NCI-H524 treated with DMSO at 0.1 percent for 48 hours (cell line): Measurements from ENCODE around the gene DDX60.
"Not testable (repeated sequence)": the region's sequence is repeated elsewhere in the genome, so short reads cannot be mapped to it uniquely, and the experiment has no call there.

Experiments
- DNase-seq: peaks from one replicate; lab custom pipeline; 2025; lab: John Stamatoyannopoulos, UW

The DDX60 gene

DNA sequence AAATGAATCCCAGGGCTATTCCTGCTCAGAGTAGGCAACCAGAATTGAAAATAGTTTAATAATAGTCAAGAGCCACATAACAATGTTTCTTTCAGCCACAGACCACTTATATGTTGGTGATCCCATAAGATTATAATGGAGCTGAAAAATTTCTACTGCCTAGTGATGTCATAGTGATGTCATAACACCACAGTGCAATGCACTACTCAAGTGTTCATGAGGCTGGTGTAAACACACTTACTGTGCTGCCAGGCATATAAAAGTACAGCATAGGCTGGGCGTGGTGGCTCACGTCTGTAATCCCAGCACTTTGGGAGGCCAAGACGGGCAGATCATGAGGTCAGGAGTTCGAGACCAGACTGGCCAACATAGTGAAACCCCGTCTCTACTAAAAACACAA is 15.1 kb downstream of the DDX60 start:
- not testable (repeated sequence) for DNase-seq

GRCh38 chr4:168293386-168293975 is 25.1 kb downstream of the DDX60 start:
- no peak for DNase-seq

GRCh38 chr4:168291242-168291641 is 27.3 kb downstream of the DDX60 start:
- no peak for DNase-seq

GRCh38 chr4:168285850-168286249 is 32.7 kb downstream of the DDX60 start:
- DNase-seq = not testable (repeated sequence)

DNA sequence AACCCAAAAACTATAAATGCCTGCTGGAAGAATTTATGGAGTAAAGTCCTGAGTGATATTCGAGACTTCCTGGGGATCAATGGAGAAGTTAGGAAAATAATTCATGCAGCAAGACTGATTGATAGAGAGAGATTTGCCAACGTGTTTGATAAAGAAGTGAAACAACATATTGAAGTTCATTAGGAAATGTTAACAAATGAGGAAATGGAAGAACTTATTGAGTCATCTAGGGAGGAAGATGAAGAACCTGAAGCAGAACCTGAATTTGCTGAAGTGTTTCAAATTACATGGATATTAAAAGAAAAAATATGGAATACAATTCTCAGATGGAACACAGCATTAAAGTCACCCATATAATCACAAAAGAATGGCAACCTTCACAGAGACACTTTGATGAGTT is 39.0 kb downstream of the DDX60 start:
- DNase-seq = no peak

DNA sequence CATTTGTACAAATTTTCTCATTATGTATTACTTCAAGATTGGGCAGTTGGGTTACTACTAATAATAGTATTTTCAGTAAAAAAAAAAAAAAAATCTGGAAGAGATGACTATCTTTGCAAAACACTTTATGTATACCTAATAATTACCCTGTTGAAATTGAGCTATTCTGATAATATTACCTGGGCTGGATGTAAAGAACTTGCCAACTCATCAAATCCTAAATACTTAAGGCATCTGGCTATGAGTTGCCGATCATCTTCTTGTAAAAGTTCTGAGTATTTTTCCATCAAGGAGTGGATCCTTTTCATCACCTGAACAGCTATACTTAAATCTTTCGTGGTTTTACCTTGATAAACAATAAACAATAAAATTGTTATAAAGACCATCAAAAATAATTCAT is 42.7 kb downstream of the DDX60 start:
- no peak for DNase-seq

DNA sequence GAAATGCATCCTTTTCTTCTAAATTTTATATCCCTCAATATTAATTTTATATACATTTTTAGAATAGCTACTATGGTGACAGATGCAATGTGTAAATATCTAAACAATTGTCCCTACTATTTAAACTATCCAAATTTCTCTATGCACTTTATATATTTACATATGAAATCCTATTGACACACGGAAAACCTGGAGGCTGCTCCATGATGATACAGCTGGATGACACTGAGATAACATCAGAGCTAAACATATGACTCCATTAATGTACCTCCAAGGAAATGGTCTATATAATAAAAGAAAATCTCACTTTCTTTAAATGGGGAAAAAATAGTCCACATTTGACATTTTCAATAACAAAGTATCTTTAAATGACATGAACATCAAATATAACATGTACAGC is 43.7 kb downstream of the DDX60 start:
- DNase-seq = no peak

GRCh38 chr4:168273838-168274237 is 44.7 kb downstream of the DDX60 start:
- DNase-seq = no peak

DNA sequence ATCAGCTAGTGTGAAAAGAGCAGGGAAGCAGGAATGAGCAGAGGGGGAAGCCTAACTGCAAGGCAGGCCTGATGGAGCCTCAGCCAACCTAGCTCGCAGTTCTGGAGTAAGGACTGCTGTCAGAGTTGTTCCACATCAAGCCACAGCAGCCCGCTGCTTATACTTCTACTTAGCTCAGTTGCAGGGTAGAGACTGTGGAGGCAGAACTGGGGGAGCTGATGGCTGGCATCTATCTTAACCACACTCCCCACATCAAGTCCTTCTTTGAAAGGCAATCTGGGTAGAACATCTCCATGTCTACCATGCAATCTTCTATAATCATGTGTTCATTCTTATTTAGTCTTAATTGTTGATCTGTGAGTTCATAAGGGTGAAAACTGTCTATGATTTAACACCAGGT is 46.1 kb downstream of the DDX60 start:
- no peak for DNase-seq

DNA sequence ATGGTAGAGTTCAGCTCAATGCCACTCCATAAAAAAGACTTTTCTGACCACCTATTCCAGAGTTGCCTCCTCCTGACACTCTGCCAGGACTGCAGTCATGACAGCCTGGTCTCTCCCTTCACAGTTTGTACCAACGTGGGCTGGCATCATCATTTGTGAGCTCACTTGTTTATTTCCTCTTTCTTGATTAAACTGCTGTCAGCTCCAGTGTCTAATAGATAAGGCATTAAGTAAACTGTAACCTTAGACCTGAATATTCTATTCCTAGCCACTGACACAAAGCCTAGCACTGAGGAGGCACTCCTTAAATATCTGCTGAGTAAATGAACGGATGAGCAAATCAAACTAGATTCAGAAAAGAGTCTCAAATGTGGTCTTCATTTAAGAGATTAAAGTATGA is 48.7 kb downstream of the DDX60 start:
- DNase-seq = no peak

DNA sequence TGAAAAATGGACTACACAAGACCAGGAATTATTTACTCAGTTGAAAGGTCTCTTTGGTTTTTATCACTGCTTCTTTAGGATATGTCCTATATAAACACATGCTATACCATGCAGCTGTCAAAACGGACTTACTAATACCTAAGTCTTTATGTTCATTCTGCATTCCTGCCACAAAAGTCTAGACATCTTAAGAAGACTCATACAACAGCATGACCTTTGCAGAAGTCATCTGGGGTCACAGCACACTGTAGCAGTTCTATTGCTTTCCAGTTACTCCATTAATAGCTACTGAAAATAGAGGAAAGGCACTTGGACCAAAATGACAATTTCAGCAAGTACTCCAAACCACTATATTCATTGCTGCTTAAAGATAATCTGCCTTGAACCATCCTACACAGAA is 53.2 kb downstream of the DDX60 start:
- no peak for DNase-seq

- no peak for DNase-seq
Observed at GRCh38 chr4:168264903-168265302, 53.6 kb downstream of the DDX60 start.

GRCh38 chr4:168263039-168263438 is 55.5 kb downstream of the DDX60 start:
- DNase-seq = no peak

GRCh38 chr4:168259096-168259495 is 59.5 kb downstream of the DDX60 start:
- no peak for DNase-seq

GRCh38 chr4:168257768-168258167 is 60.8 kb downstream of the DDX60 start:
- no peak for DNase-seq

DNA sequence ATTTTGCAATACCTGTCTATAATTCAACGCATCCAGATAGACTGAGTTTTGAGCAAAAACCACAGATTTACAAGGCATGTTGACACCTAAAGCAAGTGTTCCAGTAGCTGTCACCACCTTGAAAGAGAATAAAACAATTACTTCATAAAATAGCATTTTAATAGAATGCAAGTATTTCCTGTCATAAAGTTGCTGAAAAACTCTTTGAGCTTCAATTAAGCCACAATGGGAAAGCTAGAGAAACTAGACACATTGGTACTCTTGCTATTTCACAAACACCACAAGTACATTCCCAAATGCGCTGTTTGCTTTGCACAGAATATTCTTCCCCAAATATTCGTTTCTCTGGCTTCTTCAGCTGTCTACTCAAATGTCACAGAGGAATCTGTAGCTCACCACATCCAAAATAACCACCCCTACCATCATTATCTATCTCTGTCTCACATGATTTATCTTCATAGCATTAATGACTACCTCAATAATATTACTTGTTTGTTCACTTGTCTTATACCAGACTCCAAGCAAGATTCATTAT is 70.3 kb downstream of the DDX60 start:
- no peak for DNase-seq

- DNase-seq = no peak
Observed at GRCh38 chr4:168247603-168248002, 70.9 kb downstream of the DDX60 start.

- no peak for DNase-seq
Observed at GRCh38 chr4:168241953-168242352, 76.6 kb downstream of the DDX60 start.

DNA sequence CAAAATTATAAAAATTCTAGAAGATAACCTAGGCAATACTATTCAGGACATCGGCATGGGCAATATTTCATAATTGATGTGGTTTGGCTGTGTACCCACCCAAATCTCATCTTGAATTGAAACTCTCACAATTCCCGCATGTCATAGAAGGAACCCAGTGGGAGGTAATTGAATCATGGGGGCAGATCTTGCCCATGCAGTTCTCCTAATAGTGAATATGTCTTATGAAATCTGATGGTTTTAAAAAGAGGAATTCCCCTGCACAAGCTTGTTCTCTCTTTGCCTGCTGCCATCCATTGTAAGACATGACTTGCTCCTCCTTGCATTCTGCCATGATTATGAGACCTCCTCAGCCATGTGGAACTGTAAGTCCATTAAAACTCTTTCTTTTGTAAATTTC is 77.7 kb downstream of the DDX60 start:
- DNase-seq = no peak

DNA sequence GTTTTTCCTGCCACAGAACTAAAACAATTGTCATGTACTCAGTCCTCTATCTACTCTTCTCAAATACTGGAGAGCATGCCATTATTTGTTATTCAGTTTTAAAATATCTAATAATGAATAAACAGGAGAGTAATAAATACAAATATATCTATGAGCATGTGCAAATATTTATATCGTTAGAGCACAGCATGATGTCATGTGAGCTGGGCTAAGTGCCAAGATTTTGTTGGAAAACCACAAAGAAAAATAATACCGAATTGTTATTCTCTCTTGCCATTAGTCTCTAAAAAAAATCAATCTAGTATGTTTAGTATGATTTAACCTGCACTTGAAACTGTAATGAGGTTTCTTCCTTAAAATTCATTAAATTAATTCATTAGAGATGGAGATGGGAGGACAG is 97.3 kb downstream of the DDX60 start:
- no peak for DNase-seq

GRCh38 chr4:168220893-168221292 is 97.7 kb downstream of the DDX60 start:
- DNase-seq = no peak

- no peak for DNase-seq
Observed at GRCh38 chr4:168218645-168219044, 99.9 kb downstream of the DDX60 start.

DNA sequence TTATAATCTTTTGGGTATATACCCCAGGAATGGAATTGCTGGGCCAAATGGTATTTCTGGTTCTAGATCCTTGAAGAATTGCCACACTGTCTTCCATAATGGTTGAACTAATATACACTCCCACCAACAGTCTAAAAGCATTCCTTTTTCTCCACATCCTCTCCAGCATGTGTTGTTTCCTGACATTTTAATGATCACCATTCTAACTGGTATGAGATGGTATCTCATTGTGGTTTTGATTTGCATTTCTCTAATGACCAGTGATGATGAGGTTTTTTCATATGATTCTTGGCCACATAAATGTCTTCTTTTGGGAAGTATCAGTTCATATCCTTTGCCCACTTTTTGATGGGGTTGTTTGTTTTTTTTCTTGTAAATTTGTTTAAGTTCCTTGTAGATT is 105.0 kb downstream of the DDX60 start:
- DNase-seq = not testable (repeated sequence)

- DNase-seq = no peak
Observed at GRCh38 chr4:168212656-168213055, 105.9 kb downstream of the DDX60 start.
